Esophagus muscularis mucosa (tissue), 4 donors: ENCODE measurements around the gene CMTM8. TPM values are rescaled to one million over a fixed set of nuclear protein-coding genes. Genes with fewer than 3 reads are reported as not detected.

Source experiments
- DNase-seq: peaks from one replicate; pipeline ENCODE4 v3.0.0-alpha.2; 2017; ENCODE audit errors: extremely low spot score
- H3K27ac ChIP-seq, 4 donors: fragments of 200-600 bp; sonication (generic); replicated peaks in 1 of 4; 1 replicate in 3 of 4; 2 replicates in 1 of 4; pipeline ENCODE4 v1.5.1; 2016 to 2019; ENCODE audit warnings: mild to moderate bottlenecking in 1 of 4
- H3K27me3 ChIP-seq, 4 donors: fragments of 200-600 bp; sonication (generic); one replicate each; pipeline versions ENCODE4 v1.5.1 to v1.6.0; 2016 to 2019
- H3K36me3 ChIP-seq, 4 donors: fragments of 200-600 bp; sonication (generic); one replicate each; pipeline ENCODE4 v1.5.1; 2016 to 2019
- H3K4me1 ChIP-seq, 4 donors: fragments of 200-600 bp; sonication (generic); one replicate each; pipeline ENCODE4 v1.5.1; 2016 to 2019
- H3K4me3 ChIP-seq, 4 donors: fragments of 200-600 bp; sonication (generic); 1 replicate in 2 of 4; 2 replicates in 2 of 4; pipeline ENCODE4 v1.5.1; 2016 to 2019; ENCODE audit warnings: mild to moderate bottlenecking in 4 of 4, moderate library complexity in 1 of 4
- H3K9me3 ChIP-seq, 4 donors: fragments of 200-600 bp; sonication (generic); 1 replicate in 3 of 4; 2 replicates in 1 of 4; pipeline ENCODE4 v1.5.1; 2016 to 2019
- EP300 ChIP-seq: sonication (generic); formaldehyde crosslinking; IDR thresholded peaks from one replicate; pipeline ENCODE4 v1.6.1; 2017; ENCODE audit warnings: antibody characterized with exemption
- POLR2A ChIP-seq: fragments of 450-650 bp; IDR thresholded peaks from one replicate; pipeline ENCODE4 v1.6.1; 2017; ENCODE audit warnings: antibody characterized with exemption, moderate library complexity, mild to moderate bottlenecking, low read depth
- POLR2AphosphoS5 ChIP-seq, 2 donors: sonication (generic); formaldehyde crosslinking; IDR thresholded peaks; one replicate each; pipeline ENCODE4 v1.6.1; 2017; ENCODE audit warnings: antibody characterized with exemption in 2 of 2
- WGBS: methylation state at CpG from one replicate; pipeline ENCODE4 v1.1.5; 2018; 5-methylcytosine and 5-hydroxymethylcytosine counted together
- intact Hi-C: fragments of 100-400 bp; cut with DNase I; formaldehyde crosslinking; loops from one replicate; pipeline ENCODE4 v1.15.1; 2023
- total RNA-seq, 4 donors: library from RNA; depleted of rRNA; stranded (reverse); fragments of >200 nt; gene quantifications; one replicate each; pipeline versions ENCODE4 v1.1.0 to v1.2.1, GENCODE V29; 2016
- TF ChIP-seq, protein P1 (sequence below), 3 experiments: fragments of 200-600 bp in 2 of 3; fragments of 450-650 bp in 1 of 3; sonication (generic) in 2 of 3; IDR thresholded peaks; one replicate each; pipeline ENCODE4 v1.5.1; 2017 to 2019; ENCODE audit warnings: antibody characterized with exemption in 3 of 3, mild to moderate bottlenecking in 2 of 3, moderate library complexity in 1 of 3

The CMTM8 gene
- total RNA-seq, 4 donors from 2014 or later, result 1.7 to 4.2 (median 3.8) TPM

DNA sequence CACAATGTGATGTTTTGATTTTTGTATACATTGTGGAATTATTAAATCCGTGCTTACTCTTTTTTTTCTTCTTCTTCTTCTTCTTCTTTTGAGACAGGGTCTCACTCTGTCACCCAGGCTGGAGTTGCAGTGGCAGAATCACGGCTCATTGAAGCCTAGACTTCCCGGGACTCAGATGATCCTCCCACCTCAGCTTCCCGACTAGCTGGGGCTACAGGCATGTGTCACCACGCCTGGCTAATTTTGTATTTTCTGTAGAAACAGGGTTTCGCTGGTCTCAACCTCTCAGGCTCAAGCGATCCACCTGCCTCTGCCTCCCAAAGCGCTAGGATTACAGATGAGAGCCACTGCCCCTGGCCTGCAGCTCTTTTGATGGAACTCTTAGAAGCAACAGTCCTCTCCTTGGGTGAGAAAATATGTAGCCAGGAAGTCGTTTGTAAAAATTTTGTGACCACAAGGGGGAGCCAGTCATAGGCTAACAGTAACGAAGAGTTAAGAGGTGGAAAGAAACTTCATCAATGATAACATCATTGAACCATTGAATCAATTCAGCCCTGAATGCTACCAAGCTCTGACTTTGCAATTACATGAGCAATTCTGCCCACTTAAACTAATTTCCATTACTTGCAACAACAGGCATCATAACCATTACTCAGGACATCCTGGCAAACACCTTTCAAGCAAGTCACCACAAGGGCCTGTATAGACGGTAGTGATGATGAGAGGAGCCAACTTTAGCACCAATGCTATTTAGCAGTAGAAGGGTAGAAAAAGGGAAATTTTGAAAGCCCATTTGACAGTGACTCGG, 136.5 kb downstream of the CMTM8 start:
- no peak overlapping the region for H3K27ac ChIP-seq
- intact Hi-C loops, result loop anchor here (10.0 kb wide), 1 partner anchor 290 kb away; no protein-coding TSS in a partner anchor
- H3K9me3 ChIP-seq, result no peaks in the 10 kb centered on the region
- no peak for DNase-seq
- peaks cover 0 to 5% (median 0%) of the 10 kb centered on the region in 4 donors for H3K4me1 ChIP-seq
- no peaks in the 10 kb centered on the region for H3K27me3 ChIP-seq
- no peaks in the 10 kb centered on the region for H3K36me3 ChIP-seq
- no peak overlapping the region for H3K4me3 ChIP-seq
- TF ChIP-seq, protein P1, sequence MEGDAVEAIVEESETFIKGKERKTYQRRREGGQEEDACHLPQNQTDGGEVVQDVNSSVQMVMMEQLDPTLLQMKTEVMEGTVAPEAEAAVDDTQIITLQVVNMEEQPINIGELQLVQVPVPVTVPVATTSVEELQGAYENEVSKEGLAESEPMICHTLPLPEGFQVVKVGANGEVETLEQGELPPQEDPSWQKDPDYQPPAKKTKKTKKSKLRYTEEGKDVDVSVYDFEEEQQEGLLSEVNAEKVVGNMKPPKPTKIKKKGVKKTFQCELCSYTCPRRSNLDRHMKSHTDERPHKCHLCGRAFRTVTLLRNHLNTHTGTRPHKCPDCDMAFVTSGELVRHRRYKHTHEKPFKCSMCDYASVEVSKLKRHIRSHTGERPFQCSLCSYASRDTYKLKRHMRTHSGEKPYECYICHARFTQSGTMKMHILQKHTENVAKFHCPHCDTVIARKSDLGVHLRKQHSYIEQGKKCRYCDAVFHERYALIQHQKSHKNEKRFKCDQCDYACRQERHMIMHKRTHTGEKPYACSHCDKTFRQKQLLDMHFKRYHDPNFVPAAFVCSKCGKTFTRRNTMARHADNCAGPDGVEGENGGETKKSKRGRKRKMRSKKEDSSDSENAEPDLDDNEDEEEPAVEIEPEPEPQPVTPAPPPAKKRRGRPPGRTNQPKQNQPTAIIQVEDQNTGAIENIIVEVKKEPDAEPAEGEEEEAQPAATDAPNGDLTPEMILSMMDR (IDR thresholded peaks at IDR 0.05), result peak; percentile 61 to 71 (median 69)
- TF ChIP-seq POLR2A, result no peak
- no peak for TF ChIP-seq EP300
- WGBS, result 56% methylated on average over 12 of the region's 12 CpGs

DNA sequence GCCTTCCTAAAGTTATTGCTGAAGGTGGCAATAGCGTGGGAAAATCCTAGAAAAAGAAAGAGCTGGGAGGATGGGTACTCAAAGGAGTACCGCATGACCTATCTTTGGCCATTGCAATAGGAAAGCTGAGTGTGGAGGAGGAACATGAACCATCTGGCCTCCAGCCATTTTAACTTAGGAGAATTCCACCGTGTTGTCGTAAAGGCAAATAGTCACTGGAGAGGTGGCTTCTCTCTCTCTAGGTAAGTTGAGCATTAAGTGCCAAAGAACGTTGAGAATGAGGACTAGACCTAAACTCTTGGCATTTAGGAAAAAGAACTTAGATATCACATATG, 137.1 kb downstream of the CMTM8 start:
- no peak overlapping the region for H3K27ac ChIP-seq

DNA sequence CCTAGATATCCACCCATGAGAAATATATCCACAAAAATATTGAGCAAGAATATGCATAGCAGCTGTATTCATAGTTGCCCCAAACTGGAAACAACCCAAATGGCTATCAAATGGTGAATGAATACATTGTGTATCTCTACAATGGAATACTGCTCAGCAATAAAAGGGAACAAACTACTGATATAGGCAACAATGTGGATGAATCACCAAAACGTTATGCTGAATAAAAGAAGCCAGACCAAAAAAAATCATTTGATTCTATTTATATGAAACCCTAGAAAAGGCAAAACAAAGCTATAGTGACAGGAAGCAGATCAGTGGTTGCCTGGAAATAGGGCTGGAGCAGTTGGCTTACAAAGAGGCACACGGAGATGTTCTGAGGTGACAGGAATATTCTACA, 137.6 kb downstream of the CMTM8 start:
- Histone ChIP-seq H3K27me3 (no peaks in the 10 kb centered on the region), H3K36me3 (no peaks in the 10 kb centered on the region), H3K4me1 (peaks cover 0 to 5% (median 0%) of the 10 kb centered on the region in 4 donors), H3K27ac (no peak overlapping the region), H3K9me3 (no peaks in the 10 kb centered on the region), H3K4me3 (no peak overlapping the region)
- 63% methylated on average over 2 of the region's 2 CpGs for WGBS
- TF ChIP-seq EP300 (no peak), POLR2A (no peak), POLR2AphosphoS5 (IDR thresholded peaks at IDR 0.05) (no peak)
- TF ChIP-seq, protein P1 (IDR thresholded peaks at IDR 0.05), result no peak
- intact Hi-C loops, result loop anchor here (2.0 to 10.0 kb wide), 2 partner anchors 91 to 289 kb away; no protein-coding TSS in a partner anchor
- no peak for DNase-seq

More for the DNA sequence above, 137.1 kb downstream of the CMTM8 start:
- no peaks in the 10 kb centered on the region for H3K27me3 ChIP-seq
- H3K4me1 ChIP-seq, result peaks cover 0 to 5% (median 0%) of the 10 kb centered on the region in 4 donors
- H3K9me3 ChIP-seq, result no peaks in the 10 kb centered on the region
- no peak for TF ChIP-seq POLR2AphosphoS5 (IDR thresholded peaks at IDR 0.05)
- TF ChIP-seq POLR2A, result no peak
- 90% methylated on average over 5 of the region's 5 CpGs for WGBS
- H3K36me3 ChIP-seq, result no peaks in the 10 kb centered on the region
- H3K4me3 ChIP-seq, result no peak overlapping the region
- DNase-seq, result no peak
- intact Hi-C loops, result loop anchor here (10.0 kb wide), 1 partner anchor 289 kb away; no protein-coding TSS in a partner anchor

DNA sequence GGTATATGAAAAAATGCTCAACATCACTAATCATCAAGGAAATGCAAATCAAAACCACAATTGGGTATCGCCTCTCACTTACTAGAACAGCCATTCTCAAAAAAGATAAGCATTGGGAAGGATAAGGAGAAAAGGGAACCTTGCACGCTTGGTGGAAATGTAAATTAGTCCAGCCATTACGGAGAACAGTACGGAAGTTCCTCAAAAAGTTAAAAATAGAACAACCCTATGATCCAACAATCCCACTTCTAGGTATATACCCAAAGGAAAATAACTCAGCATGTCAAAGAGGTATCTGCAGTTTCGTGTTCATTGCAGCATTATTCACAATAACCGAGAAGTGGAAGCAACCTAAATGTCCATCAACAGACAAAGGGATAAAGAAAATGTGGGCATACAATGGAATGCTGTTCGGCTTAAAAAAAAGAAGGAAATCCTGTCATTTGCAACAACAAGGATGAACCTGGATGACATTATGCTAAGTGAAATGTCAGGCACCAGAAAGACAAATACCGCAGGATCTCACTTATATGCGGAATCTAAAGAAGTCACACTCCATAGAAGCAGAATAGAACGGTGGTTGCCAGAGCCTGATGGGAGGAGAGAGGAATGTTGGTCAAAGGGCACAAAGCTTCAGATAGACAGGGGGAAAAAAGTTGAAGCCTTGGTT, 141.5 kb downstream of the CMTM8 start:
- intact Hi-C loops, result loop anchor here (10.0 kb wide), 1 partner anchor 285 kb away; no protein-coding TSS in a partner anchor
- WGBS, result 77% methylated on average over 10 of the region's 10 CpGs

More for the DNA sequence above, 141.5 kb downstream of the CMTM8 start:
- Histone ChIP-seq H3K27me3 (no peaks in the 10 kb centered on the region), H3K9me3 (no peaks in the 10 kb centered on the region), H3K36me3 (no peaks in the 10 kb centered on the region), H3K27ac (no peak overlapping the region), H3K4me3 (no peak overlapping the region), H3K4me1 (peaks cover 0 to 3% (median 0%) of the 10 kb centered on the region in 4 donors)
- TF ChIP-seq EP300, result no peak
- no peak for TF ChIP-seq POLR2A
- TF ChIP-seq POLR2AphosphoS5 (IDR thresholded peaks at IDR 0.05), result no peak
- TF ChIP-seq, protein P1 (IDR thresholded peaks at IDR 0.05), result no peak
- no peak for DNase-seq
